CD14-positive monocyte (primary cell): ENCODE data around the gene ISLR. TPM values are rescaled to one million over a fixed set of nuclear protein-coding genes. Genes with fewer than 3 reads are reported as not detected.

Source experiments
- DNase-seq, 3 donors: peaks; one replicate each; pipeline ENCODE4 v3.0.0-alpha.2; 2011 to 2022
- H2AFZ ChIP-seq: 2 replicates; pipeline ENCODE4 v1.6.0; 2012; ENCODE audit warnings: mild to moderate bottlenecking, low read depth, low read length, inconsistent platforms; ENCODE audit not compliant: insufficient read depth, poor library complexity, severe bottlenecking
- H3K27ac ChIP-seq, 2 donors: 1 replicate in 1 of 2; 2 replicates in 1 of 2; pipeline ENCODE4 v1.5.1; 2012 to 2013; ENCODE audit warnings: low read length in 2 of 2, control low read depth in 1 of 2, inconsistent platforms in 1 of 2, low read depth in 1 of 2, mild to moderate bottlenecking in 1 of 2
- H3K27me3 ChIP-seq, 2 donors: one replicate each; pipeline versions ENCODE4 v1.6.0 to v1.6.1; 2011 to 2013; ENCODE audit warnings: low read length in 2 of 2; ENCODE audit not compliant: control insufficient read depth in 2 of 2, insufficient read depth in 2 of 2
- H3K36me3 ChIP-seq, 2 donors: replicated peaks in 1 of 2; 1 replicate in 1 of 2; 2 replicates in 1 of 2; pipeline versions ENCODE4 v1.5.1 to v1.6.1; 2012 to 2013; ENCODE audit warnings: low read length in 2 of 2, control low read depth in 1 of 2, inconsistent platforms in 1 of 2, mild to moderate bottlenecking in 1 of 2; ENCODE audit not compliant: insufficient read depth in 2 of 2, control insufficient read depth in 1 of 2
- H3K4me1 ChIP-seq, 2 donors: 1 replicate in 1 of 2; 2 replicates in 1 of 2; pipeline versions ENCODE4 v1.5.1 to v1.6.1; 2012 to 2013; ENCODE audit warnings: low read length in 2 of 2, control low read depth in 1 of 2, inconsistent platforms in 1 of 2, mild to moderate bottlenecking in 1 of 2, moderate library complexity in 1 of 2; ENCODE audit not compliant: insufficient read depth in 2 of 2, control insufficient read depth in 1 of 2
- H3K4me2 ChIP-seq: replicated peaks from 2 replicates; pipeline ENCODE3; 2012; ENCODE audit warnings: low read length, moderate library complexity, mild to moderate bottlenecking; ENCODE audit not compliant: poor library complexity, severe bottlenecking; ENCODE audit errors: extremely low read depth
- H3K4me3 ChIP-seq, 3 experiments: fragments of 200-600 bp in 1 of 3; sonication (generic) in 1 of 3; replicated peaks in 1 of 3; 1 replicate in 2 of 3; 2 replicates in 1 of 3; pipeline ENCODE4 v1.5.1; 2011 to 2013; ENCODE audit warnings: low read length in 3 of 3, mild to moderate bottlenecking in 3 of 3, control low read depth in 2 of 3, low read depth in 2 of 3, inconsistent platforms in 1 of 3, moderate library complexity in 1 of 3
- H3K79me2 ChIP-seq: 2 replicates; pipeline ENCODE4 v1.6.0; 2012; ENCODE audit warnings: mild to moderate bottlenecking, control low read depth, inconsistent platforms, low read length, moderate library complexity; ENCODE audit not compliant: insufficient read depth
- H3K9ac ChIP-seq: 2 replicates; pipeline ENCODE4 v1.6.0; 2017; ENCODE audit warnings: low read length, mild to moderate bottlenecking; ENCODE audit not compliant: insufficient read depth, poor library complexity, severe bottlenecking
- H3K9me3 ChIP-seq, 2 donors: replicated peaks in 1 of 2; 1 replicate in 1 of 2; 2 replicates in 1 of 2; pipeline versions ENCODE4 v1.5.1 to v1.6.1; 2012 to 2013; ENCODE audit warnings: low read length in 2 of 2, control low read depth in 1 of 2; ENCODE audit not compliant: control insufficient read depth in 1 of 2, insufficient read depth in 1 of 2
- H4K20me1 ChIP-seq: 2 replicates; pipeline ENCODE4 v1.6.0; 2012; ENCODE audit warnings: mild to moderate bottlenecking, low read length, control low read depth, moderate library complexity; ENCODE audit not compliant: insufficient read depth
- H3K27ac Mint-ChIP-seq, 7 donors: one replicate each; pipeline ENCODE4 v1.8.0; 2020; ENCODE audit warnings: mild to moderate bottlenecking in 7 of 7, mixed read lengths in 7 of 7, moderate library complexity in 6 of 7, inconsistent platforms in 2 of 7
- H3K27me3 Mint-ChIP-seq, 3 donors: one replicate each; pipeline ENCODE4 v1.8.0; 2021 to 2022; ENCODE audit warnings: low read depth in 3 of 3, mild to moderate bottlenecking in 3 of 3, mixed read lengths in 3 of 3, moderate library complexity in 3 of 3, inconsistent platforms in 1 of 3
- H3K36me3 Mint-ChIP-seq, 2 donors: one replicate each; pipeline ENCODE4 v1.8.0; 2020; ENCODE audit warnings: mixed read lengths in 2 of 2, inconsistent platforms in 1 of 2, mild to moderate bottlenecking in 1 of 2
- H3K4me1 Mint-ChIP-seq: one replicate; pipeline ENCODE4 v1.8.0; 2020; ENCODE audit warnings: mild to moderate bottlenecking, mixed read lengths
- H3K4me3 Mint-ChIP-seq, 2 donors: one replicate each; pipeline ENCODE4 v1.8.0; 2020; ENCODE audit warnings: mild to moderate bottlenecking in 2 of 2, mixed read lengths in 2 of 2, moderate library complexity in 1 of 2
- H3K9me3 Mint-ChIP-seq, 7 donors: one replicate each; pipeline ENCODE4 v1.8.0; 2020 to 2022; ENCODE audit warnings: mixed read lengths in 7 of 7, mild to moderate bottlenecking in 6 of 7, moderate library complexity in 6 of 7, inconsistent platforms in 2 of 7
- WGBS: methylation state at CpG from one replicate; pipeline ENCODE4 v1.1.5; 2013; ENCODE audit warnings: missing lambda C conversion rate; ENCODE audit not compliant: insufficient coverage; 5-methylcytosine and 5-hydroxymethylcytosine counted together
- intact Hi-C, 2 donors: fragments of 100-400 bp; cut with micrococcal nuclease; formaldehyde crosslinking; loops; one replicate each; pipeline versions ENCODE4 v1.15.0 to v1.15.1; 2023
- polyA plus RNA-seq, 3 donors: library from polyadenylated mRNA; depleted of rRNA in 1 of 3; unstranded in 2 of 3; stranded (reverse) in 1 of 3; fragments of 300-500 nt in 2 of 3; fragments of >200 nt in 1 of 3; fragmentation: Illumina TruSeq in 2 of 3; gene quantifications; 1 replicate in 2 of 3; 2 replicates in 1 of 3; pipeline ENCODE4 v1.2.3, GENCODE V29; 2012 to 2021
- TF ChIP-seq, protein P1 (sequence below): fragments of 200-600 bp; IDR thresholded peaks from one replicate; pipeline ENCODE4 v1.8.0; 2022; ENCODE audit warnings: antibody characterized with exemption, mild to moderate bottlenecking

ISLR gene
- polyA plus RNA-seq, 3 donors = not detected

DNA sequence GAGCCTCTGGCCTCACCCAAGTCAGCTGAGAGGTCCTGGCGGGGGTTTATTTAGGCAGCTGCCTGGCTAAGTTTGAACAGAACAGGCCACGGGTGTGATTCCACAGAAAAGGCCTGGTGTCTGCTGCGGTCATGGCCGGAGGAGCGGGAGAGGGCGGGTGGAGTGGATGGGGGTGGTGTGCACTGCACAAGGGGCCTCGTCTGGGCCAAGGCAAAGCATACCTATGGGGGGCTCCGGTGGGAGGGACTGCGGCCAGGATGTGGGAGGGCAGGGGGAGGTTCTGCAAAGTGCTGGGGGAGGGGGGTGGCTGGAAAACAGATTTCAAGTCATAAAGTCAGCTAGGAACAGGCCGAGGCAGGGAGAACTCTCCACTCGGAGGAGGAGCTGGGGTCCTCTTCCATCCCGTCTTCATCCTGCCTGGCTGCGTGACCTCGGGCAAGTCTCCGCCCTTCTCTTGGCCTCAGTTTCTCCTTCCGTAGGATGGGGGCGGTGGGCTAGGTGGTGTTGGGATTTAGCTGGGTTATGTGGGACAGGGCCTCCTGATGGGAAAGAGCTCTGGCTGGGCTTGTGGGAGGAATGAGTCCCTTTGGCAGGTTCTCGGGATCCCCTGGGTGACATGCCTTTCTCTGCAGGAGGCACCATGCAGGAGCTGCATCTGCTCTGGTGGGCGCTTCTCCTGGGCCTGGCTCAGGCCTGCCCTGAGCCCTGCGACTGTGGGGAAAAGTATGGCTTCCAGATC is 878 bp downstream of the ISLR start:
- TF ChIP-seq, protein P1, sequence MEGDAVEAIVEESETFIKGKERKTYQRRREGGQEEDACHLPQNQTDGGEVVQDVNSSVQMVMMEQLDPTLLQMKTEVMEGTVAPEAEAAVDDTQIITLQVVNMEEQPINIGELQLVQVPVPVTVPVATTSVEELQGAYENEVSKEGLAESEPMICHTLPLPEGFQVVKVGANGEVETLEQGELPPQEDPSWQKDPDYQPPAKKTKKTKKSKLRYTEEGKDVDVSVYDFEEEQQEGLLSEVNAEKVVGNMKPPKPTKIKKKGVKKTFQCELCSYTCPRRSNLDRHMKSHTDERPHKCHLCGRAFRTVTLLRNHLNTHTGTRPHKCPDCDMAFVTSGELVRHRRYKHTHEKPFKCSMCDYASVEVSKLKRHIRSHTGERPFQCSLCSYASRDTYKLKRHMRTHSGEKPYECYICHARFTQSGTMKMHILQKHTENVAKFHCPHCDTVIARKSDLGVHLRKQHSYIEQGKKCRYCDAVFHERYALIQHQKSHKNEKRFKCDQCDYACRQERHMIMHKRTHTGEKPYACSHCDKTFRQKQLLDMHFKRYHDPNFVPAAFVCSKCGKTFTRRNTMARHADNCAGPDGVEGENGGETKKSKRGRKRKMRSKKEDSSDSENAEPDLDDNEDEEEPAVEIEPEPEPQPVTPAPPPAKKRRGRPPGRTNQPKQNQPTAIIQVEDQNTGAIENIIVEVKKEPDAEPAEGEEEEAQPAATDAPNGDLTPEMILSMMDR = no peak
- Histone ChIP-seq H3K4me3 (no peak overlapping the region), H2AFZ (no peak overlapping the region), H3K27me3 (no peaks in the 10 kb centered on the region), H3K4me1 (no peaks in the 10 kb centered on the region), H3K4me2 (no peak overlapping the region), H3K36me3 (no peaks in the 10 kb centered on the region), H4K20me1 (no peaks in the 10 kb centered on the region), H3K27ac (no peak overlapping the region), H3K9ac (no peak overlapping the region), H3K9me3 (no peaks in the 10 kb centered on the region), H3K79me2 (no peaks in the 10 kb centered on the region)
- no peaks in the 10 kb centered on the region for H3K4me1 Mint-ChIP-seq
- H3K27ac Mint-ChIP-seq = no peak overlapping the region
- H3K27me3 Mint-ChIP-seq = peaks cover 6 to 12% (median 9%) of the 10 kb centered on the region in 3 donors
- intact Hi-C loops = no loop called here
- 93% methylated on average over 16 of the region's 20 CpGs for WGBS
- no peaks in the 10 kb centered on the region for H3K9me3 Mint-ChIP-seq
- H3K4me3 Mint-ChIP-seq = no peak overlapping the region
- H3K36me3 Mint-ChIP-seq = no peaks in the 10 kb centered on the region
- no peak for DNase-seq

DNA sequence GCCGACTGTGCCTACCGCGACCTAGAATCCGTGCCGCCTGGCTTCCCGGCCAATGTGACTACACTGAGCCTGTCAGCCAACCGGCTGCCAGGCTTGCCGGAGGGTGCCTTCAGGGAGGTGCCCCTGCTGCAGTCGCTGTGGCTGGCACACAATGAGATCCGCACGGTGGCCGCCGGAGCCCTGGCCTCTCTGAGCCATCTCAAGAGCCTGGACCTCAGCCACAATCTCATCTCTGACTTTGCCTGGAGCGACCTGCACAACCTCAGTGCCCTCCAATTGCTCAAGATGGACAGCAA is 1.4 kb downstream of the ISLR start:
- H3K27me3 ChIP-seq = no peaks in the 10 kb centered on the region
- no peaks in the 10 kb centered on the region for H3K4me1 ChIP-seq

More for the DNA sequence above, 1.4 kb downstream of the ISLR start:
- intact Hi-C loops = no loop called here
- no peak overlapping the region for H3K9ac ChIP-seq
- H3K4me3 ChIP-seq = no peak overlapping the region
- H3K4me2 ChIP-seq = no peak overlapping the region
- no peak overlapping the region for H2AFZ ChIP-seq
- H3K27ac Mint-ChIP-seq = no peak overlapping the region
- H3K36me3 Mint-ChIP-seq = no peaks in the 10 kb centered on the region
- H3K9me3 ChIP-seq = no peaks in the 10 kb centered on the region
- no peaks in the 10 kb centered on the region for H4K20me1 ChIP-seq
- H3K4me3 Mint-ChIP-seq = no peak overlapping the region
- TF ChIP-seq, protein P1 = no peak
- no peaks in the 10 kb centered on the region for H3K9me3 Mint-ChIP-seq
- 96% methylated on average over 14 of the region's 14 CpGs for WGBS
- no peak overlapping the region for H3K27ac ChIP-seq
- no peaks in the 10 kb centered on the region for H3K36me3 ChIP-seq
- H3K4me1 Mint-ChIP-seq = no peaks in the 10 kb centered on the region
- DNase-seq = no peak
- no peaks in the 10 kb centered on the region for H3K79me2 ChIP-seq
- peaks cover 6 to 11% (median 9%) of the 10 kb centered on the region in 3 donors for H3K27me3 Mint-ChIP-seq
